Measurements from ENCODE around the gene DGKG. TPM values are rescaled to one million over a fixed set of nuclear protein-coding genes. Genes with fewer than 3 reads are reported as not detected.

The DGKG gene
- total RNA-seq, 4 donors from 2014 or later = 0.84 to 5.8 (median 2.9) TPM

DNA sequence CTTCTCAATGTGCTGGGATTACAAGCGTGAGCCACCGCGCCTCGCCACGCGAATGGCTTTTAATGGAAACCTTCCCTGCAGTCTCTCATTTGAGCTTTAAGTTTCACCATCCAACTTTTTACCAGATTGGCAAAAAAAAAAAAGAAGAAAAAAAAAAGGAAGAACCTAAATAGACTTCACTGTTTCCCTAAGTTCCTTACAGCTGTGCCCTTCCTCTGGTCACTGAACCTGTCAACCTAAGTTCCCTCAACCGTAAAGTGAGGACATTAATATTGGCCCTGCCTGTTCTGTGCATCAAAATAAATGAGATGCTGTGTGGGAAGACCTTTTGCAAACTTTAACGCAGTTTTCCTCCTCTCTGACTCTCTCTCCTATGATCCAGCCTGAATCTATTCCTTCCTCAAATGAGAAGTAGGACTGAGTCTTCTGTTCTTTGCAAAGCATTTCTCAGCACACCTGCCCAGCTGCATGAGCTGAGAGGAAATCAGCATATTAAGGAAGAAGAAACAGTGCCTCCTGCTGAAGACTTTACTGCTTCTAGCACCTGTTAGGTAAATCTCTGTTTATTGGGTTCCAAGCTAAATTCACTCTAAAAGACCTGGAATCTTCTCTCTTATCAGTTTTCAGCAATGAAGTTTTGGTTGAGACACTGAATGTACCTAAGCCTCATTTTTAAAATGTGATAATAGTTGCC lies 153.6 kb downstream of the DGKG start:
- ATAC-seq (ENCODE audit: low FRiP score) (no peak), DNase-seq (ENCODE audit: low spot score) (no peak)
- TF ChIP-seq, protein P1, sequence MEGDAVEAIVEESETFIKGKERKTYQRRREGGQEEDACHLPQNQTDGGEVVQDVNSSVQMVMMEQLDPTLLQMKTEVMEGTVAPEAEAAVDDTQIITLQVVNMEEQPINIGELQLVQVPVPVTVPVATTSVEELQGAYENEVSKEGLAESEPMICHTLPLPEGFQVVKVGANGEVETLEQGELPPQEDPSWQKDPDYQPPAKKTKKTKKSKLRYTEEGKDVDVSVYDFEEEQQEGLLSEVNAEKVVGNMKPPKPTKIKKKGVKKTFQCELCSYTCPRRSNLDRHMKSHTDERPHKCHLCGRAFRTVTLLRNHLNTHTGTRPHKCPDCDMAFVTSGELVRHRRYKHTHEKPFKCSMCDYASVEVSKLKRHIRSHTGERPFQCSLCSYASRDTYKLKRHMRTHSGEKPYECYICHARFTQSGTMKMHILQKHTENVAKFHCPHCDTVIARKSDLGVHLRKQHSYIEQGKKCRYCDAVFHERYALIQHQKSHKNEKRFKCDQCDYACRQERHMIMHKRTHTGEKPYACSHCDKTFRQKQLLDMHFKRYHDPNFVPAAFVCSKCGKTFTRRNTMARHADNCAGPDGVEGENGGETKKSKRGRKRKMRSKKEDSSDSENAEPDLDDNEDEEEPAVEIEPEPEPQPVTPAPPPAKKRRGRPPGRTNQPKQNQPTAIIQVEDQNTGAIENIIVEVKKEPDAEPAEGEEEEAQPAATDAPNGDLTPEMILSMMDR (IDR thresholded peaks at IDR 0.05) = no peak

DNA sequence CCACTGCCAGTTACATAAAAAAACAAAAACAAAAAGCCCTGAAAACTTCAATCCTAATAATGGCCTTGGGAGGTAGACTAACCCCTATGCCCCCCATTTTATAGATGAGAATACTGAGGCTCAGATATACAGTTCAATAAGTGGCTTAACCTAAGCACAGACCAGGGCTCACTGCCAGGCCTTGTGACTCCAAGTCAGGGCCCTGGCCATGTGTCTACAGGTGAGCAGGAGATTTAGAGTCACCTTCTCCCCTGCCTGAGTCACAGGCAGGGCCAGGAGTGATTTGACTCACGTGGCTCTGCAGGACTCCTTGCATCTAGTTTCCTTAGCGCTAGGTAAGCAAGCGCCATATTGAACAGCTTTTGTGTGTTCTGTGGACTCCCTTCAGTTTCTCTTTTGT lies 154.5 kb downstream of the DGKG start:
- no peak for DNase-seq (ENCODE audit: low spot score)
- TF ChIP-seq, protein P1 (IDR thresholded peaks at IDR 0.05) = no peak
- no peak for ATAC-seq (ENCODE audit: low FRiP score)

- ATAC-seq (ENCODE audit: low FRiP score) (no peak), DNase-seq (ENCODE audit: low spot score) (no peak)
- TF ChIP-seq, protein P1 (IDR thresholded peaks at IDR 0.05) = no peak
Measured at GRCh38 chr3:186200726-186201125, 161.3 kb downstream of the DGKG start.

- DNase-seq (ENCODE audit: low spot score) (no peak), ATAC-seq (ENCODE audit: low FRiP score) (no peak)
- TF ChIP-seq, protein P1 (IDR thresholded peaks at IDR 0.05) = no peak
Measured at GRCh38 chr3:186198442-186198841, 163.6 kb downstream of the DGKG start.

DNA sequence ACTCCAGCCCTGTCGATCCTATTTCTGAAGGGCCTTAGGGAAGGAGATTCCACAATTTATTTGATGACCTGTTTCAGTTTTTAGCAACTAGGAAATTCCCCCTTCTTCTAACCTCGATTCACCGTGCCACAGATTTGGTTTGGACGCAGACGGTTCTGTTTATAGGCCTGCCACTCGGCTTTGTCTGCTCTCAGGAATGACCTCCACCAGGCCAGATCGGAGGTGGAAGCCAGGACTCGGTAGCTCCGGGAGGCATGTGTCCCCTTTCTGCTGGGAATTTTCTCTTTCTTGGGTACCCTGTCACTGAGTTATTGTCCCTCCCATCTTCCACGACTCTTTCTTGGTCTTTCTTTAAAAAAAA lies 167.6 kb downstream of the DGKG start:
- no peak for ATAC-seq (ENCODE audit: low FRiP score)
- no peak for DNase-seq (ENCODE audit: low spot score)

GRCh38 chr3:186193534-186194450 lies 168.2 kb downstream of the DGKG start:
- ATAC-seq (ENCODE audit: low FRiP score) (peak; percentile 49), DNase-seq (ENCODE audit: low spot score) (no peak)
- TF ChIP-seq, protein P1 (IDR thresholded peaks at IDR 0.05) = no peak

More for the DNA sequence above, 167.6 kb downstream of the DGKG start:
- TF ChIP-seq, protein P1 (IDR thresholded peaks at IDR 0.05) = no peak

All from omental fat pad (tissue), 4 donors.